MM.1S (cell line): Measurements from ENCODE around the gene ZNF335.

Source experiments
- EZH2 ChIP-seq: fragments of 300-600 bp; sonication (generic); optimal IDR thresholded peaks from 2 replicates; pipeline ENCODE3; 2017; ENCODE audit warnings: low read depth, mild to moderate bottlenecking, antibody characterized with exemption, low read length, mixed read lengths
- EZH2phosphoT487 ChIP-seq: fragments of 300-600 bp; sonication (generic); IDR thresholded peaks from 2 replicates; pipeline ENCODE4 v1.6.1; 2018; ENCODE audit warnings: antibody characterized with exemption, low read length
- TF ChIP-seq, protein P1 (sequence below): fragments of 300-600 bp; sonication (generic); IDR thresholded peaks from 2 replicates; pipeline ENCODE4 v1.5.1; 2016; ENCODE audit warnings: antibody characterized with exemption, low read length, mixed read lengths

DNA sequence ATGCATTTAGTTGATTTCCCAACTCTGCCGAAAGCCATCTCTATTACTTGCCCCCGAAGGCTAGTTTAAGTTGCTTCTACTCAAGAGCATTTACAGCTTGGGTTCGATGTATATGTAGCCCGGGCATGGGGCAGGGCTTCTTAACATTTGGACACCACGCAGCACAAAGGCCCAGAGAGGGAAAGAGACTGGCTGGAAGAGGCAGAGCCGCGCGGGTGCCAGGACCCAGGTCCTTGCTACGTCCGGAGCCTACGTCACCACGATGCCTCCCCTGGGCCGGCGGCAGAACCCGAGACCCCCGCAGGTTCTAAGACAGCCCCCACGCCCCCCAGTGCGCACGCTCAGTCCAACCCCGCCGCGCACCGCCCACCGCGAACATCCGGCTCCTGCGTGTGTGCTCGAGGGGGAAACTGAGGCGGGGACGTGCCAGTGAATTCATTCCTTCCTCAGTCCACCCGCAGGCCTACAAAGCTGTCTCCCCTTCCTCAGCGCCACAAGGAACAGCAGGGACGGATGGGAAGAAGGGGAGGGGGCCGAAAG, 37.9 kb downstream of the ZNF335 start:
- TF ChIP-seq, protein P1, sequence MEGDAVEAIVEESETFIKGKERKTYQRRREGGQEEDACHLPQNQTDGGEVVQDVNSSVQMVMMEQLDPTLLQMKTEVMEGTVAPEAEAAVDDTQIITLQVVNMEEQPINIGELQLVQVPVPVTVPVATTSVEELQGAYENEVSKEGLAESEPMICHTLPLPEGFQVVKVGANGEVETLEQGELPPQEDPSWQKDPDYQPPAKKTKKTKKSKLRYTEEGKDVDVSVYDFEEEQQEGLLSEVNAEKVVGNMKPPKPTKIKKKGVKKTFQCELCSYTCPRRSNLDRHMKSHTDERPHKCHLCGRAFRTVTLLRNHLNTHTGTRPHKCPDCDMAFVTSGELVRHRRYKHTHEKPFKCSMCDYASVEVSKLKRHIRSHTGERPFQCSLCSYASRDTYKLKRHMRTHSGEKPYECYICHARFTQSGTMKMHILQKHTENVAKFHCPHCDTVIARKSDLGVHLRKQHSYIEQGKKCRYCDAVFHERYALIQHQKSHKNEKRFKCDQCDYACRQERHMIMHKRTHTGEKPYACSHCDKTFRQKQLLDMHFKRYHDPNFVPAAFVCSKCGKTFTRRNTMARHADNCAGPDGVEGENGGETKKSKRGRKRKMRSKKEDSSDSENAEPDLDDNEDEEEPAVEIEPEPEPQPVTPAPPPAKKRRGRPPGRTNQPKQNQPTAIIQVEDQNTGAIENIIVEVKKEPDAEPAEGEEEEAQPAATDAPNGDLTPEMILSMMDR, result no peak
- TF ChIP-seq EZH2, result no peak
- no peak for TF ChIP-seq EZH2phosphoT487
